Muscle layer of colon (tissue), 2 donors: ENCODE measurements around the gene DNPEP.

Experiments
- H3K27ac ChIP-seq: one replicate; pipeline ENCODE4 v1.7.0; 2013; ENCODE audit warnings: low read depth, mild to moderate bottlenecking, low read length, moderate library complexity
- H3K27me3 ChIP-seq, 2 donors: one replicate each; pipeline ENCODE4 v1.7.0; 2013; ENCODE audit warnings: low read length in 2 of 2, mild to moderate bottlenecking in 2 of 2; ENCODE audit not compliant: insufficient read depth in 2 of 2, control insufficient read depth in 1 of 2
- H3K36me3 ChIP-seq: one replicate; pipeline ENCODE4 v1.7.0; 2013; ENCODE audit warnings: mild to moderate bottlenecking, low read length; ENCODE audit not compliant: insufficient read depth
- H3K4me1 ChIP-seq: one replicate; pipeline ENCODE4 v1.7.0; 2013; ENCODE audit warnings: mild to moderate bottlenecking, low read length; ENCODE audit not compliant: insufficient read depth
- H3K4me3 ChIP-seq, 2 donors: one replicate each; pipeline ENCODE4 v1.7.0; 2013; ENCODE audit warnings: low read length in 2 of 2, low read depth in 1 of 2, mild to moderate bottlenecking in 1 of 2, moderate library complexity in 1 of 2
- H3K9ac ChIP-seq: one replicate; pipeline ENCODE4 v1.7.0; 2013; ENCODE audit warnings: low read length
- H3K9me3 ChIP-seq: one replicate; pipeline ENCODE4 v1.7.0; 2013; ENCODE audit warnings: mild to moderate bottlenecking, low read length
- donor health status: abdominal sarcoma.
- donor health status: Adenocarcinoma of cecum.

DNPEP gene

DNA sequence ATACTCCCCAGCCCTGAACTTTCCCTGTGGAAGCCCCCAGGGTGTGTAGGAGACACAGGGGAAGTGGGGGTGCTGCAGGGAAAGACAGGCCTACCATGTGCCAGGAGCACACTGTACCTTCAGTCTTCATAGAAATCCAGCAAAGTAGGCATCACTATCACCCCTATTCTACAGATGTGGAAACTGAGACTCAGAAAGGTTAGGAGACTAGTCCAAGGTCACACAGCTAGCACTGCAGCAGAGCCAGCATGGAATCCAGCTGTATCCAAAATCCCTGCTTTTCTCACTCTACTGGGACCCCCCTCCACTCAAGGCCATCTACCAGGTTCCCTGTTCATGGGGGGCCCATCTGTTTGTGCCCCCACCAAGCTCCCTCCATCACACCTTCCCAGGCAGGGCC lies 6.8 kb downstream of the DNPEP start:
- Histone ChIP-seq H3K27me3 (no peaks in the 10 kb centered on the region), H3K4me3 (no peak overlapping the region), H3K4me1 (peaks cover 6% of the 10 kb centered on the region), H3K36me3 (peaks cover 62% of the 10 kb centered on the region), H3K9ac (no peak overlapping the region), H3K27ac (no peak overlapping the region), H3K9me3 (no peaks in the 10 kb centered on the region)

DNA sequence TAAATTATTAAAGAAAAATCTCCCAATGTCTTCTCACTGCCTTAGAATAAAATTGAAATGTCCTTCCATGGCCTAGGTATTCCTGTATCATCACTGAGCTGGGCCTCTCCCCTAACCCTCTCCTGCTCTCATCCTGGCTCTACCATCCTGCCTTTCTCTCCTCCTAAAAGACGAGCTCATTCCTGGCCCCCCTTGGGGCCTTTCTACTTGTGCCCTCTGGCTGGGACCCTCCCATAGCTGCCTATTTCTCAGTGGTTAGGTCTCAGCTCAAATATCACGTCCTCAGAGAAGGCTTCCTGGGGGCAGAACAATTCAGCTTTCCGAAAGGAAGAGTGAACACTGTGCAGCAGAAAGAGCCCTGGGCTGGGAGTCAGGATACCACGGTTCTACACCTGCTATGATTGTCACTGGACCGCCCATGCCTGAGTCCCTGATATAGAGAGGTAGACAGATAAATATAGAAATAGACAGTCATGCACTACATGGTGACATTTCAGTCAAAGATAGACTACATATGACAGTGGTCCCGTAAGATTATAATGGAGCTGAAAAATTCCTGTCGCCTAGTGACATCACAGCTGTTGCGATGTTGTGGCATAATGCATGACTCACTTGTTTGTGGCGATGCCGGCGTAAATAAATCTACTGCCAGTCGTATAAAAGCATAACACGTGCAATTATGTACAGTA lies 9.4 kb downstream of the DNPEP start:
- H3K27me3 ChIP-seq = no peaks in the 10 kb centered on the region
- H3K9ac ChIP-seq = no peak overlapping the region
- no peaks in the 10 kb centered on the region for H3K9me3 ChIP-seq
- no peaks in the 10 kb centered on the region for H3K4me1 ChIP-seq
- no peak overlapping the region for H3K4me3 ChIP-seq
- H3K27ac ChIP-seq = no peak overlapping the region
- peaks cover 53% of the 10 kb centered on the region for H3K36me3 ChIP-seq

DNA sequence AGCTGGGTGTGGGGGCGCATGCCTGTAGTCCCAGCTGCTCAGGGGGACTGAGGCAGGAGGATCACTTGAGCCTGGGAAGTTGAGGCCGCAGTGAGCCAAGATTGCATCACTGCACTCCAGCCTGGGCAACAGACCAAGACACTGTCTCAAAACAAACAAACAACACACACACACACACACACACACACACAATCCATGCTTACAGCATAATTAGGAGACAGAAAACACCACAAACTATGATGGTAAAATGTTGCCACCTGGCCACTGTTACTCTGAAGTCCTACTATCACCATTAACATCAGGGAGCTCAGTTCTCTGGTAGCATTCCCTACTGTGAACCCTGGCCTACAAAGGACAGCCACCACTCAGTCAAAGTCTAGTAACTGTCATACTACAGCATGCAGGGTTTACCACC lies 18.3 kb downstream of the DNPEP start:
- Histone ChIP-seq H3K36me3 (peaks cover 11% of the 10 kb centered on the region), H3K9ac (no peak overlapping the region), H3K9me3 (no peaks in the 10 kb centered on the region), H3K4me1 (peaks cover 7% of the 10 kb centered on the region), H3K27ac (no peak overlapping the region), H3K27me3 (no peaks in the 10 kb centered on the region), H3K4me3 (no peak overlapping the region)

DNA sequence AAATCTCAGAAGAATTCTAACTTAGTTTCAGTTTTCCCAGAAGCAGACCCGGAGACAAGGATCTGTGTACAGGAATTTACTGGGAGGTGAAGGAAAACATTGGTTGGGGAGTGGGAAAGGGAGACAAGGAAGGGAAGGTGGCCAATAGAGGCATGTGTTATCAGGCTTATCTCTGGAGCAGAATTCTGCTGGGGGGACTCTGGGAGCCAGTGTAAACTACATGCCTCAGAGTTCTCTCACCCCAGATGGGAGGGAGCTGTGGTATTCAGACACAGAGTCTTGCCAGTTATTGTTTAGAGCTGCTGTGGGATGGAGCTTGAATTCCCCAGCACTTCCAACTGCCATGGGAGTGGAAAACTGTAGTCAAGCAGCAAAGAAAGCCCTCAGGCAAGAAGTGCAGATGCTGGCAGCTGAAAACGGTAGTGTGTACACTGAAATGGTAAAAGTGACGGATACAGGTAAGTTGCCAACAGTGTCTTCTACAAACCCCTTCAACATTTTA lies 19.0 kb downstream of the DNPEP start:
- no peaks in the 10 kb centered on the region for H3K27me3 ChIP-seq
- H3K27ac ChIP-seq = peak overlapping the region; percentile 68

DNA sequence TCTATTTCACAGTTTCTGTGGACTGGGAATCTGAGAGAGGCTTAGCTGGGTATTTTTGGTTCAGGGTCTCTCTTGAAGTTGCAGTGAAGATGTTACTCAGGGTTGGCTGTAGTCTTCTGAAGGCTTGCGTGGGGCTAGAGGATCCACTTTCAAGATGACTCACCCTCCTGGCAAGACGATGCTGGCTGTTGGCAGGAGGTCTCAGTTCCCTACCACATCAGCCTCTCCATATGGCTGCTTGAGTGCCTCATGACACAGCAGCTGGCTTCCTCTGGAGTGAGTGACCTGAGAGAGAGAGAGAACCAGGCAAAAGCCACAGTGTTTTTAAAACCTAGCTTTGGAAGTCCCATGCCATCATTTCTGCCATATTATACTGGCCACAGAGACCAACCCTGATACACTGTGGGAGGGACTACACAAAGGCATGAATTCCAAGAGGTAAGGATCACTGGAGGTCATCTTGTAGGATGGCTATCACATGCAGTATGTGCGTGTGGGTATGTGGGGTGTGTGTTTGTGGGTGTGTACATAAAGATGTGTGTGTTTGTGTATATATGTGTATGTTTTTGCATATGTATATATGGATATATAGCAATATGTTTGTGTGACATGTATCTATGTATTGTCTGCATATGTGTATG lies 25.1 kb downstream of the DNPEP start:
- H3K27me3 ChIP-seq = peaks cover 0 to 15% of the 10 kb centered on the region in 2 donors
- H3K36me3 ChIP-seq = no peaks in the 10 kb centered on the region
- peaks cover 10% of the 10 kb centered on the region for H3K4me1 ChIP-seq
- H3K9ac ChIP-seq = no peak overlapping the region
- H3K4me3 ChIP-seq = no peak overlapping the region
- H3K9me3 ChIP-seq = no peaks in the 10 kb centered on the region
- H3K27ac ChIP-seq = no peak overlapping the region

More for the DNA sequence above, 19.0 kb downstream of the DNPEP start:
- no peak overlapping the region for H3K4me3 ChIP-seq
- H3K4me1 ChIP-seq = peaks cover 7% of the 10 kb centered on the region
- peak overlapping the region; percentile 33 for H3K9ac ChIP-seq
- peaks cover 4% of the 10 kb centered on the region for H3K36me3 ChIP-seq
- H3K9me3 ChIP-seq = no peaks in the 10 kb centered on the region

DNA sequence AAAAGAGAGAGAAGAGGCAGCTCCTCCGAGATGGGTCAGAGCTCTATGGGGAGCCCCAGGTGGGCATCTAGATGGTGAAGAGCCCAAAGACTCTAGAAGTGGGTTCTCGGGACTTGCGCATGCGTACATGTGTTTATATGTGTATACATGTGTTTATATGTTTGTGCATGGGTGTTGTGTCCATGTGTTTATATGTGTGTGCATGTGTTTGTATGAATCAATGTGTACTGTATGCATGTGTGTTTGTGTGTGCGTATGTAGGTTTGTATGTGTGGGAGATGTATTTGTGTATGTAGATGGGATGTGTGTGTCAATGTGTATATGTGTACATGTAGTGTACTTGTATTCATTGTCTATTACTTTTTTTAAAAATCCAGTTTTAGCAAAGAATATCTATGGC lies 25.6 kb downstream of the DNPEP start:
- H3K4me3 ChIP-seq = no peak overlapping the region
- peaks cover 0 to 18% of the 10 kb centered on the region in 2 donors for H3K27me3 ChIP-seq
- no peaks in the 10 kb centered on the region for H3K9me3 ChIP-seq
- H3K36me3 ChIP-seq = no peaks in the 10 kb centered on the region
- H3K9ac ChIP-seq = no peak overlapping the region
- H3K4me1 ChIP-seq = peaks cover 10% of the 10 kb centered on the region
- H3K27ac ChIP-seq = no peak overlapping the region

DNA sequence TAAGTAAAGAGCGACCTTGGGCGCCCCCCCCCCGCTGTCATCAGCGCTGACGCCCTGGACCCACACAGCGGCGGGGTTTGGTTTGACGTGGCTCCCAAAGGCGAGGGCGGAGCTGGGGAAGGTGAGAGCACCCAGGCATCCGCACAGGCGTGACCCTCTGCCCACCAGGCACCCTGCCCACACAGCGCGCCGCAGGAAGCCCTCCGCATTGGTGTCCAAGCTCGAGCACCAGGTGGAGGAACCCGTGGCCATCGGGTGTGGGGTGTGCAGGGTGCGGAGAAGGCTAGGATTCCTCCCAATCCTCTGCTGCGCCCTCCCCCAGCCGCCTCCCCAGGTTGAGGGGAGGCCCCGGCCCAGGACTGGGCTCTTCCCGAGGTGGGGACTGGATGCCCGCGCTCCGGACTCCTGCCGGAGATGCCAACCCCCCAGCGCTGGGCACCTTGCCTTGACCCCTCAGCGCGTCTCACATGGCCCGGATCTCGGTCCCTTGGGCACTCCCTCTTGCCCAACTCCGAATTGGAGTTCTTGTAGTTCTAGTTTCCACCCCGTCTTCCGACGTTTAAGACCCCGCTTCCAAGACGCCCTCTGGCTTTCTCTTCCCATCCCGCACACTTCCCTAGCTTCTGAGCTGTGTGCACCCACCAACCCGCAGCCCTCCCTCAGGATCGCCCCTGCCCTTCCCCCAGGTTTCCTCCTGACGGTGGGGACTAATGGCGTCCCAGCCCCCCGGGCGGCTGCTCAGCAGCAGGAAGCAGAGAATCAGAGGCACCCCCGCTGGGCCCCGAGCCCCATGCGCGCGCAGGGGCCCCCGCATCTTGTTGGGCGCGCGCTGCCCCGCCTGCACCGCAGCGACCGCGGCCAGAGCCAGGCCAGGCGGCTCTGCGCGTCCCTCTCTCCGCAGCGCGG lies 29.3 kb downstream of the DNPEP start:
- Histone ChIP-seq H3K27me3 (peaks cover 10 to 40% of the 10 kb centered on the region in 2 donors), H3K36me3 (no peaks in the 10 kb centered on the region), H3K9me3 (no peaks in the 10 kb centered on the region), H3K27ac (no peak overlapping the region), H3K4me1 (peaks cover 10% of the 10 kb centered on the region), H3K4me3 (no peak overlapping the region), H3K9ac (no peak overlapping the region)

DNA sequence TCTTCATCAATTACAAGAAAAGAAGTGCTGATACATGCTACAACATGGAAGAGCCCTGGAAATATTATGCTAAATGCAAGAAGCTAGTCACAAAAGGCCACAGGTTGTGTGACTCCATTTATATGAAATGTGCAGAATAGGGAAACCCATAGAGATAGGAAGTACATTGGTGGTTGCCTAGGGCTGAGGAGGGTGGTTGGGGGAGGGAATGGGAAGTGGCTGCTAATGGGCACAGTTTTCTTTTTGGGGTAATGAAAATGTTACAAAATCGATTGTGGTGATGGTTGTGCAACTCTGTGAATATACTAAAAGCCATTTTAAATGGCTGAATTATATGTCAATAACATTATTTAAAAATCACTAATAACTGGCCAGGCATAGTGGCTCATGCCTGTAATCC lies 30.9 kb downstream of the DNPEP start:
- Histone ChIP-seq H3K4me1 (peaks cover 4% of the 10 kb centered on the region), H3K9me3 (no peaks in the 10 kb centered on the region), H3K9ac (no peak overlapping the region), H3K4me3 (no peak overlapping the region), H3K27me3 (peaks cover 10 to 40% of the 10 kb centered on the region in 2 donors), H3K27ac (no peak overlapping the region), H3K36me3 (no peaks in the 10 kb centered on the region)

DNA sequence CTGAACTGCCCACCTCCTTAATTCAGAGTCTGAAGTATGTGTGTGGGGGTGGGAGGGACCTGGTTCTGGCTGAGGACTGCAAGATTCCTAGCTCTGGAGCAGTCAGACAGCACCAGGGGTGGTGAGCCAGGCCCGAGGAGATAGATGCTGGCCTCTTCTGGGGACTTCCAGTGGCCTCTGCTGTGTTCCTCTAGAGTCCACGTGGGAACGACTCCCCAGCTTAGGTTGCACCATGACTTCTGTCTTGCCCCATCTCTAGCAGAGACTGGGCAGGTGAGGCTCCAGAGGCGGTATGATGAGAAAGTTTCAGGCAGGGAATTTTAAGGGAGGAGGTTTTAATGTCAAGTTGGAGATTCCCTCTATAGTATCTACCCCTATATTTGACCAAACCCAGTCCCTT lies 33.1 kb downstream of the DNPEP start:
- Histone ChIP-seq H3K9me3 (no peaks in the 10 kb centered on the region), H3K36me3 (no peaks in the 10 kb centered on the region), H3K9ac (no peak overlapping the region), H3K4me3 (no peak overlapping the region), H3K27ac (no peak overlapping the region), H3K4me1 (peaks cover 4% of the 10 kb centered on the region), H3K27me3 (peaks cover 10 to 50% of the 10 kb centered on the region in 2 donors)

DNA sequence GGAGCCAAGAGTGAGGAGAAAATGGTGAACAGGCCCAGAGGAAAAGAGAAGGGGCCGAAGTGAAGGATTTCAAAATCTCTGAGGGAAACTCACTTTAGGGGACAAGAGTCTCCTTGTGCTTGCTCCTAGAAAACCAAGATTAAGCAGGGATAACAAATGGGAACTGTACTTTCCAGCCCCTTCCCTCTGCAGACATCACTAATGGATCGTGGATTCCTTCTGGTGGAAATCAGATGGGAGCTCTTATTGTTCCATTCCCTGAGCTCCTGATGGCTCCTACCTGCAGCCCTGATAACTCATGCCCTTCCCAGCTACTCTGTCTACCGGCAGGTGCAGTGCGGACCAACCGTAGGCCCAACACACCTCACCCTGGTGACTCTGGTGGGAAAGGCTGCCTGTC lies 34.6 kb downstream of the DNPEP start:
- Histone ChIP-seq H3K36me3 (no peaks in the 10 kb centered on the region), H3K9ac (no peak overlapping the region)

DNA sequence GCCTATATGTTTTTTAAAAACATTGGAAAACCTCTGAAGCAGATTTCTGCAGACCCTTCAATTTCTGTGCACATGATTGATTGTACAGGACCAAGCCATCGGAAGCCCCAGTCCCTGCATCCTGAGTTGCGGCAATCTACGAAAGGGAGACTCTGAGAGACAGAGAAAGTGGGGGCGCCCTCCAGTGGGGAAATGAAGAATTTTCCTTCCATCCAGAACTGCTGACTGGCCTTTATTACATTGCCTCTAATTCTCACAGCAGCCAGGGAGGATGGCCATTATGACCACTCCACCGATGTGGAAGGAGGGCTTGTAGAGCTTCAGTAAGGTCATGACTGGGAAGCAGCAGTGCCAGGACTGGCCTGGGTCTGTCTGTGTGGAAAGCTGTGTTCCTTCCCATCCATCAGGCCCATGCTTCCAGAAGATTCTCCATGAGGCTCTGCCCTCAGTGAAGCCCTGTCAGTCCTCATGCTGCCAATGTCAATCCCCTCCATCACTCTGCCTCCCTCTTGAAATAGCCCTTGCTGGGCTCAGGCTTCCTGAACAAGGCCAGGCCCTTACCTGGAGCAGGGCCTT lies 35.2 kb downstream of the DNPEP start:
- no peaks in the 10 kb centered on the region for H3K36me3 ChIP-seq
- peaks cover 10 to 34% of the 10 kb centered on the region in 2 donors for H3K27me3 ChIP-seq
- H3K4me3 ChIP-seq = no peak overlapping the region
- H3K9me3 ChIP-seq = no peaks in the 10 kb centered on the region
- no peak overlapping the region for H3K9ac ChIP-seq
- no peaks in the 10 kb centered on the region for H3K4me1 ChIP-seq
- H3K27ac ChIP-seq = no peak overlapping the region

More for the DNA sequence above, 34.6 kb downstream of the DNPEP start:
- Histone ChIP-seq H3K27me3 (peaks cover 10 to 40% of the 10 kb centered on the region in 2 donors), H3K4me3 (no peak overlapping the region), H3K27ac (no peak overlapping the region), H3K4me1 (no peaks in the 10 kb centered on the region), H3K9me3 (no peaks in the 10 kb centered on the region)
